Gastroesophageal sphincter (tissue), 3 donors: ENCODE data around the gene VWA8.

Experiments
- CTCF ChIP-seq, 4 experiments: fragments of 200-600 bp in 2 of 4; fragments of 450-650 bp in 2 of 4; sonication (generic) in 1 of 4; IDR thresholded peaks; one replicate each; pipeline ENCODE4 v1.5.1; 2017 to 2019; ENCODE audit warnings: antibody characterized with exemption in 4 of 4, mild to moderate bottlenecking in 2 of 4, moderate library complexity in 2 of 4
- POLR2A ChIP-seq, 2 donors: fragments of 450-650 bp; IDR thresholded peaks; one replicate each; pipeline ENCODE4 v1.6.1; 2017; ENCODE audit warnings: antibody characterized with exemption in 2 of 2, mild to moderate bottlenecking in 2 of 2, moderate library complexity in 1 of 2
- POLR2AphosphoS5 ChIP-seq: sonication (generic); formaldehyde crosslinking; IDR thresholded peaks from one replicate; pipeline ENCODE4 v1.6.1; 2017; ENCODE audit warnings: antibody characterized with exemption

GRCh38 chr13:41590643-41591042, 370.3 kb downstream of the VWA8 start:
- no peak for TF ChIP-seq CTCF (IDR thresholded peaks at IDR 0.05)
- TF ChIP-seq POLR2A (IDR thresholded peaks at IDR 0.05), result no peak
- no peak for TF ChIP-seq POLR2AphosphoS5
